ENCODE results near the gene BTBD9.

The BTBD9 gene

GRCh38 chr6:38262026-38262425, 377.7 kb downstream of the BTBD9 start:
- no peak overlapping the region for H3K4me3 ChIP-seq (replicated peaks; ENCODE audit: low read depth, low read length)

GRCh38 chr6:38261626-38262025, 378.1 kb downstream of the BTBD9 start:
- no peaks in the 10 kb centered on the region for H3K27me3 ChIP-seq (replicated peaks; ENCODE audit: control insufficient read depth, insufficient read depth, low read length)
- no peak overlapping the region for H3K4me3 ChIP-seq (replicated peaks; ENCODE audit: low read depth, low read length)
- DNase-seq (ENCODE audit: extremely low read depth, insufficient read length), result no peak
- H3K36me3 ChIP-seq (ENCODE audit: control insufficient read depth, insufficient read depth, low read length), result no peaks in the 10 kb centered on the region
- TF ChIP-seq CTCF (IDR thresholded peaks at IDR 0.05; ENCODE audit: insufficient read depth, low read length, poor library complexity, severe bottlenecking), result no peak

More at GRCh38 chr6:38262026-38262425, 377.7 kb downstream of the BTBD9 start:
- no peak for DNase-seq (ENCODE audit: extremely low read depth, insufficient read length)
- H3K27me3 ChIP-seq (replicated peaks; ENCODE audit: control insufficient read depth, insufficient read depth, low read length), result no peaks in the 10 kb centered on the region
- H3K36me3 ChIP-seq (ENCODE audit: control insufficient read depth, insufficient read depth, low read length), result no peaks in the 10 kb centered on the region
- no peak for TF ChIP-seq CTCF (IDR thresholded peaks at IDR 0.05; ENCODE audit: insufficient read depth, low read length, poor library complexity, severe bottlenecking)

GRCh38 chr6:38259736-38260135, 380.0 kb downstream of the BTBD9 start:
- no peak for DNase-seq (ENCODE audit: extremely low read depth, insufficient read length)
- Histone ChIP-seq H3K4me3 (replicated peaks; ENCODE audit: low read depth, low read length) (no peak overlapping the region), H3K36me3 (ENCODE audit: control insufficient read depth, insufficient read depth, low read length) (no peaks in the 10 kb centered on the region), H3K27me3 (replicated peaks; ENCODE audit: control insufficient read depth, insufficient read depth, low read length) (no peaks in the 10 kb centered on the region)
- no peak for TF ChIP-seq CTCF (IDR thresholded peaks at IDR 0.05; ENCODE audit: insufficient read depth, low read length, poor library complexity, severe bottlenecking)

- Histone ChIP-seq H3K36me3 (ENCODE audit: control insufficient read depth, insufficient read depth, low read length) (no peaks in the 10 kb centered on the region), H3K4me3 (replicated peaks; ENCODE audit: low read depth, low read length) (no peak overlapping the region), H3K27me3 (replicated peaks; ENCODE audit: control insufficient read depth, insufficient read depth, low read length) (no peaks in the 10 kb centered on the region)
- DNase-seq (ENCODE audit: extremely low read depth, insufficient read length), result no peak
- TF ChIP-seq CTCF (IDR thresholded peaks at IDR 0.05; ENCODE audit: insufficient read depth, low read length, poor library complexity, severe bottlenecking), result no peak
Observed at GRCh38 chr6:38248500-38249234, 391.1 kb downstream of the BTBD9 start.

GRCh38 chr6:38245295-38245694, 394.4 kb downstream of the BTBD9 start:
- no peak for TF ChIP-seq CTCF (IDR thresholded peaks at IDR 0.05; ENCODE audit: insufficient read depth, low read length, poor library complexity, severe bottlenecking)
- H3K4me3 ChIP-seq (replicated peaks; ENCODE audit: low read depth, low read length), result no peak overlapping the region
- no peak for DNase-seq (ENCODE audit: extremely low read depth, insufficient read length)
- H3K36me3 ChIP-seq (ENCODE audit: control insufficient read depth, insufficient read depth, low read length), result no peaks in the 10 kb centered on the region
- H3K27me3 ChIP-seq (replicated peaks; ENCODE audit: control insufficient read depth, insufficient read depth, low read length), result no peaks in the 10 kb centered on the region

GRCh38 chr6:38244869-38245268, 394.9 kb downstream of the BTBD9 start:
- Histone ChIP-seq H3K36me3 (ENCODE audit: control insufficient read depth, insufficient read depth, low read length) (no peaks in the 10 kb centered on the region), H3K4me3 (replicated peaks; ENCODE audit: low read depth, low read length) (no peak overlapping the region), H3K27me3 (replicated peaks; ENCODE audit: control insufficient read depth, insufficient read depth, low read length) (no peaks in the 10 kb centered on the region)
- no peak for TF ChIP-seq CTCF (IDR thresholded peaks at IDR 0.05; ENCODE audit: insufficient read depth, low read length, poor library complexity, severe bottlenecking)
- DNase-seq (ENCODE audit: extremely low read depth, insufficient read length), result no peak

All from GM06990 (cell line).